ENCODE measurements around the gene CCNB1IP1.

The CCNB1IP1 gene

DNA sequence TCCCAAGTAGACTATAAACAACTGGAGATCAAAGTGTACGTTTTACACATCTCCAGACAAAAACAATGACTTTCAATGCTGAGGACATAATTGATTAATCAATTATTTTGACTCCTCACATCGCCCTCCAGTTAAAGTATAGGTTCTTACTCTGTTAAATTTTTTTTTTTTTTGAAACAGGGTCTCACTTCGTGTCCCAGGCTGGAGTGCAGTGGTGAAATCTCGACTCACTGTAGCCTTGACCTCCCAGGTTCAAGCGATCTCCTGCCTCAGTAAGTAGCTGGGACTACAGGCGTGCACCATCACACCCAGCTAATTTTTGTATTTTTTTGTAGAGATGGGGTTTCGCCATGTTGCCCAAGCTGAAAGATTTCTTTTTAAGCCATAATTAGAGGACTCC, 938 bp upstream of the CCNB1IP1 start:
- TF ChIP-seq, protein P1, sequence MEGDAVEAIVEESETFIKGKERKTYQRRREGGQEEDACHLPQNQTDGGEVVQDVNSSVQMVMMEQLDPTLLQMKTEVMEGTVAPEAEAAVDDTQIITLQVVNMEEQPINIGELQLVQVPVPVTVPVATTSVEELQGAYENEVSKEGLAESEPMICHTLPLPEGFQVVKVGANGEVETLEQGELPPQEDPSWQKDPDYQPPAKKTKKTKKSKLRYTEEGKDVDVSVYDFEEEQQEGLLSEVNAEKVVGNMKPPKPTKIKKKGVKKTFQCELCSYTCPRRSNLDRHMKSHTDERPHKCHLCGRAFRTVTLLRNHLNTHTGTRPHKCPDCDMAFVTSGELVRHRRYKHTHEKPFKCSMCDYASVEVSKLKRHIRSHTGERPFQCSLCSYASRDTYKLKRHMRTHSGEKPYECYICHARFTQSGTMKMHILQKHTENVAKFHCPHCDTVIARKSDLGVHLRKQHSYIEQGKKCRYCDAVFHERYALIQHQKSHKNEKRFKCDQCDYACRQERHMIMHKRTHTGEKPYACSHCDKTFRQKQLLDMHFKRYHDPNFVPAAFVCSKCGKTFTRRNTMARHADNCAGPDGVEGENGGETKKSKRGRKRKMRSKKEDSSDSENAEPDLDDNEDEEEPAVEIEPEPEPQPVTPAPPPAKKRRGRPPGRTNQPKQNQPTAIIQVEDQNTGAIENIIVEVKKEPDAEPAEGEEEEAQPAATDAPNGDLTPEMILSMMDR (IDR thresholded peaks at IDR 0.05; ENCODE audit: borderline replicate concordance, insufficient read depth, low read depth, low read length), result no peak
- H3K4me3 ChIP-seq (ENCODE audit: low read depth, low read length), result no peak overlapping the region

DNA sequence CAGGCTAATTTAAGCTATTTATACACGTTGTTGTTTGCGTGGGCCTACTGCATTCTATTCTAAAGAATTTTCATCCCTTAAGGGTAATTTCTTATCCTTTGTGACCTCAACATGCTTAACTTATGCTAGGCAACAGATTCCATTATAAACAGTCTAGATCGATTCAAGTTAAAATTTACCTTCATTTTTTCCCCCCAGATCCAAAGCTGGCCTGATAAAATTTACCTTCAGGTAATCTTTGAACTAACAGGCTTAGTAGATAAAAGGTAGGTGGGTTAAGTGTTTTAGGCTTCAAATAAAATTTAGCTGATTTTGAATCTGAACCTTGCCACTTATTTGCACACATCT, 389 bp upstream of the CCNB1IP1 start:
- TF ChIP-seq, protein P1 (IDR thresholded peaks at IDR 0.05; ENCODE audit: borderline replicate concordance, insufficient read depth, low read depth, low read length), result no peak
- H3K4me3 ChIP-seq (ENCODE audit: low read depth, low read length), result peak overlapping the region; percentile 76

DNA sequence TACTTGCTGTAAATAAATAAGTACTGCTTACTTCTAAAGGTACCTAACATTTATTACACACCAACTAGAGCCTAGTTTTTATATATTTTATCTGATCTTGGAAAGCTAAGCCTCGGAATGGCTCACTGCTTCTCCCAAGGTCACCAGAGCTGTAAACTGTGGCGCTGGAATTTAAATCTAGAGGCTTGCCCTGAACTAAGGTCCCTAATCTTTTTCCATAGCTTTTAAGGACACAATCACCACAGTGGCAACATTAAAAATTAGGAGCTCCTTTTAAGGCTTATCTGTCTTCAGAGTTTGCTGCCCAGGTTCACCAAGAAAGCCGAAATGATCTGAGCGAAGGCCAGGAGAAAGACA, 670 bp downstream of the CCNB1IP1 start:
- peak overlapping the region; percentile 76 for H3K4me3 ChIP-seq (ENCODE audit: low read depth, low read length)
- TF ChIP-seq, protein P1 (IDR thresholded peaks at IDR 0.05; ENCODE audit: borderline replicate concordance, insufficient read depth, low read depth, low read length), result no peak

DNA sequence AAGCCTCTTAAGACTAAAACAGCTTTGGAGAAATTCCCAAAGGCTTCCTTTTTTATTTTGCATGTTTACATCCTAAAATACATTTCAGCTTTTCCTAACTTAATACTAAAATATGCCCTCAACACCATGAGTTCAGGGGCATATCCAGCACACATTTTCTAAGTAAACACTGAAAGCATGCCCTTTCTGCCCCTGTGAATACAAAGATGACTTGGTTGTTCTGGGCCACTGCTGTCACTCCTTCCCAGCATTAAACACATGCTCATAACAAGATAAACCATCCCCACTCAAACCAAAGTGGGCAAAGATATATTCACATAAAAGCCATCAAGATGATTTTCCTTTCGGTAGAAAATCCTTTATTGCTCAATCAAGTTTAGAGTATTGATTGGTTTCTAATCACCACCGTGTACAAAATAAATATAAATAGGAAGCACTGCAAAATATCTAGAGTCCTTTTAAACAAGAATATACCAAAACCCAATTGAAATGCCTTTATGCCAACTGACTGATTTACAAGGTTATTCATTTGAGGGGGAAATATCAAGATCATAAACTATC, 1.9 kb downstream of the CCNB1IP1 start:
- no peak overlapping the region for H3K4me3 ChIP-seq (ENCODE audit: low read depth, low read length)
- TF ChIP-seq, protein P1 (IDR thresholded peaks at IDR 0.05; ENCODE audit: borderline replicate concordance, insufficient read depth, low read depth, low read length), result no peak

DNA sequence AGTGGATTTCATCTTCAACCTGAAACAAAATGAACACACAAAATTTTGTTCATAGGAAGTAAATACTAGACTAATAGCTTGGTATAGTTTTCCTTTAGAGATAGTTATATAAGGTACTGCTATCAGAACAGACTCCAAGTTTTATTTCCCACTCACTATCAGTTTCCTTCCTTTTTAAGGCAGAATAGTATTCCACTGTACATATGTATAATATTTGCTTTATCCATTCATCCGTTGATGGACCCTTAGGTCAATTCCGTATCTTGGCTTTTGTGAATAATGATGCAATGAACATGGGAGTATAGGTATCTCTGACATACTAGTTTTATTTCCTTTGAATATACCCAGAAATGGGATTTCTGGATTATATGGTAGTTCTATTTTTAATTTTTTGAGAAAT, 3.7 kb downstream of the CCNB1IP1 start:
- TF ChIP-seq, protein P1 (IDR thresholded peaks at IDR 0.05; ENCODE audit: borderline replicate concordance, insufficient read depth, low read depth, low read length), result no peak
- no peak overlapping the region for H3K4me3 ChIP-seq (ENCODE audit: low read depth, low read length)

DNA sequence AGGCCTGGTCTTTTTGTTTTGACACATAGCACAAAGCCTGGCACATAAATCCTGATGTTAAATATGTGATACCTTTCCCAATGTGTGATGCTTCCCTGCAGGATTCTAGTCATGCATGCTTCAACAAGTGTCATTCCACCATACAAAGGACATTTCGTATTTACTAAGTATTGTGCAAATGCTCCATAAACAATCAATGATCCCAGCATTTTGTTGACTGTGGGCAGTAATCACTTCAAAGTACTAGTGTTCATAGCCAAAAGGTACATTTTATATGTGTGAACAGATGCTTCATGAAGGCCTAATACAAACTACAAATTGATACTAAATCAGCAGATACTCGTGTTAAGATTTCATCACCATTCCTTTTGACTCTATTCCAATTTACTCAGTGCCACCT, 4.4 kb downstream of the CCNB1IP1 start:
- TF ChIP-seq, protein P1 (IDR thresholded peaks at IDR 0.05; ENCODE audit: borderline replicate concordance, insufficient read depth, low read depth, low read length), result no peak
- no peak overlapping the region for H3K4me3 ChIP-seq (ENCODE audit: low read depth, low read length)

DNA sequence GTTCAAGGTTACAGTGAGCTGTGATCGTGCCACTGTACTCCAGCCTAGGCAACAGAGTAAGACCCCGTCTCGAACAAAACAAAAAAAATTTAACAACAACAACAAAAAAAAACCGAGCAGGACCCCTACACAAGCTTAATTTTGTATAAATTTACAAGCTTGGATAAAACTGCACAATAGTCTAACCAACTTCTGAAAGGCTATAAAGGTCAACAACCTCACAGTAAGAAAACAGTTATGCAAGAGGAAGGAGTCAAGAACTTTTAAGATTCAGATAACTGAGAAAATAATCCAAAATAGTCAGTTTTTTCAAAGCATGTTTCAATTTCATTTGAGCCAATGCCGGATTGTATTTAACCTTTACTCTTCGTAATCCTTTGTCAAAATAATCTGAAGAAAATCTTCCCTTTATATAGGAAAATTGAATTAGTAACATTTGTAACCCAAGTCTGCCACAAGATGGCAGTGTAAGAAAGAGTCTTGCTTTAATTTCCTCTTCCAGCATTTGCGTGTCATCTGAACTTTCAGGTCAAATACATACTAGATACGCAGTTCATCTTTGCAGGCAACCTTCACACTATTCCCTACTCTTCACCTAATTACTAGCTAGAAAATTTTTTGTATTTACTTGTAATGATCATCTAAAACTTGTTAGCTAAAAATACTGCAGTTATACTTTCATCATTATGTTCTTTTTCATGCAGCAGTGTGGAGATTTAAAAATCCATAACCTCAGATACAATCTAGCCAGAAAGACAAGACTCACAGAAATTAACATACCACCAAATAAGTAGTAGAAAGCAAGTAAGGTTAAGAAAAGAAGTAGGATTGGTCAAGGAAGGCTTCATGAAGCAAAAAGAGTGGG, 5.8 kb downstream of the CCNB1IP1 start:
- TF ChIP-seq, protein P1 (IDR thresholded peaks at IDR 0.05; ENCODE audit: borderline replicate concordance, insufficient read depth, low read depth, low read length), result peak; percentile 46; the same call in 1 of the 2 replicates
- H3K4me3 ChIP-seq (ENCODE audit: low read depth, low read length), result no peak overlapping the region
